ENCODE results near the gene ATG5.

- TF ChIP-seq CTCF (IDR thresholded peaks at IDR 0.05): no peak
- TF ChIP-seq REST (IDR thresholded peaks at IDR 0.05; ENCODE audit: insufficient read depth in 1 of 2, low read depth in 2 of 2, low read length in 1 of 2): no peak
- no peak for TF ChIP-seq POLR2AphosphoS5 (IDR thresholded peaks at IDR 0.05; ENCODE audit: low read depth, low read length)
These were observed 16.6 kb downstream of the ATG5 start for GRCh38 chr6:106308985-106309384.

All from Panc1 (cell line).